NCI-H446 (cell line): ENCODE measurements around the gene ASTN2.
"Not testable (repeated sequence)": the region's sequence is repeated elsewhere in the genome, so short reads cannot be mapped to it uniquely, and the experiment has no call there.

ENCODE experiments used
- DNase-seq, 2 experiments: peaks; one replicate each; lab custom pipeline; 2025; lab: John Stamatoyannopoulos, UW

The ASTN2 gene

GRCh38 chr9:116460026-116460425, 954.8 kb downstream of the ASTN2 start:
- no peak for DNase-seq

- DNase-seq: no peak
Measured at GRCh38 chr9:116459576-116459975, 955.3 kb downstream of the ASTN2 start.

- no peak for DNase-seq
Measured at GRCh38 chr9:116456490-116457088, 958.3 kb downstream of the ASTN2 start.

- DNase-seq: not testable (repeated sequence)
Measured at GRCh38 chr9:116454539-116454938, 960.3 kb downstream of the ASTN2 start.

- no peak for DNase-seq
Measured at GRCh38 chr9:116453785-116454184, 961.1 kb downstream of the ASTN2 start.

- DNase-seq: no peak
Measured at GRCh38 chr9:116452634-116453033, 962.2 kb downstream of the ASTN2 start.

- no peak for DNase-seq
Measured at GRCh38 chr9:116452227-116452626, 962.6 kb downstream of the ASTN2 start.

GRCh38 chr9:116451500-116452115, 963.2 kb downstream of the ASTN2 start:
- DNase-seq: no peak

- DNase-seq: no peak
Measured at GRCh38 chr9:116450378-116451139, 964.3 kb downstream of the ASTN2 start.

GRCh38 chr9:116449949-116450348, 964.9 kb downstream of the ASTN2 start:
- DNase-seq: no peak

GRCh38 chr9:116448431-116448830, 966.4 kb downstream of the ASTN2 start:
- DNase-seq: no peak

GRCh38 chr9:116447934-116448333, 966.9 kb downstream of the ASTN2 start:
- DNase-seq: no peak

GRCh38 chr9:116442528-116442927, 972.3 kb downstream of the ASTN2 start:
- DNase-seq: no peak

- no peak for DNase-seq
Measured at GRCh38 chr9:116437411-116438370, 977.2 kb downstream of the ASTN2 start.

GRCh38 chr9:116436121-116436520, 978.7 kb downstream of the ASTN2 start:
- no peak for DNase-seq

GRCh38 chr9:116435706-116436105, 979.2 kb downstream of the ASTN2 start:
- DNase-seq: no peak

- DNase-seq: no peak
Measured at GRCh38 chr9:116434314-116434713, 980.5 kb downstream of the ASTN2 start.

- no peak for DNase-seq
Measured at GRCh38 chr9:116432051-116432450, 982.8 kb downstream of the ASTN2 start.

GRCh38 chr9:116430849-116431248, 984.0 kb downstream of the ASTN2 start:
- no peak for DNase-seq

GRCh38 chr9:116425244-116425643, 989.6 kb downstream of the ASTN2 start:
- DNase-seq: no peak

GRCh38 chr9:116423149-116423548, 991.7 kb downstream of the ASTN2 start:
- no peak for DNase-seq
